Brain microvascular endothelial cell (primary cell): Measurements from ENCODE around the gene ASCL5.

Experiments used
- DNase-seq: peaks from one replicate; pipeline ENCODE4 v3.0.0-alpha.2; 2020
- H3K27ac ChIP-seq: fragments of 250-450 bp; sonication (Bioruptor Pico); 2 replicates; pipeline ENCODE4 v1.5.1; 2020; ENCODE audit warnings: mild to moderate bottlenecking, moderate library complexity
- H3K27me3 ChIP-seq: fragments of 250-450 bp; sonication (Bioruptor Pico); replicated peaks from 2 replicates; pipeline ENCODE4 v1.5.1; 2020; ENCODE audit warnings: mild to moderate bottlenecking
- H3K36me3 ChIP-seq: fragments of 250-450 bp; sonication (Bioruptor Pico); replicated peaks from 2 replicates; pipeline ENCODE4 v1.5.1; 2020; ENCODE audit warnings: mild to moderate bottlenecking
- H3K4me3 ChIP-seq: 2 replicates; pipeline ENCODE4 v1.5.1; 2011; ENCODE audit warnings: low read depth, mild to moderate bottlenecking, control low read depth, low read length, moderate library complexity
- in situ Hi-C: cut with HindIII; loops from 2 replicates; pipeline ENCODE4 v1.10.0; 2017; ENCODE audit warnings: low sequenced_read_pairs, low pct_ligation_motif_present
- TF ChIP-seq, protein P1 (sequence below): IDR thresholded peaks from 2 replicates; pipeline ENCODE4 v1.5.1; 2011; ENCODE audit warnings: low read depth, mild to moderate bottlenecking, moderate library complexity, low read length, control low read depth, inconsistent platforms; ENCODE audit errors: missing control alignments

The ASCL5 gene

DNA sequence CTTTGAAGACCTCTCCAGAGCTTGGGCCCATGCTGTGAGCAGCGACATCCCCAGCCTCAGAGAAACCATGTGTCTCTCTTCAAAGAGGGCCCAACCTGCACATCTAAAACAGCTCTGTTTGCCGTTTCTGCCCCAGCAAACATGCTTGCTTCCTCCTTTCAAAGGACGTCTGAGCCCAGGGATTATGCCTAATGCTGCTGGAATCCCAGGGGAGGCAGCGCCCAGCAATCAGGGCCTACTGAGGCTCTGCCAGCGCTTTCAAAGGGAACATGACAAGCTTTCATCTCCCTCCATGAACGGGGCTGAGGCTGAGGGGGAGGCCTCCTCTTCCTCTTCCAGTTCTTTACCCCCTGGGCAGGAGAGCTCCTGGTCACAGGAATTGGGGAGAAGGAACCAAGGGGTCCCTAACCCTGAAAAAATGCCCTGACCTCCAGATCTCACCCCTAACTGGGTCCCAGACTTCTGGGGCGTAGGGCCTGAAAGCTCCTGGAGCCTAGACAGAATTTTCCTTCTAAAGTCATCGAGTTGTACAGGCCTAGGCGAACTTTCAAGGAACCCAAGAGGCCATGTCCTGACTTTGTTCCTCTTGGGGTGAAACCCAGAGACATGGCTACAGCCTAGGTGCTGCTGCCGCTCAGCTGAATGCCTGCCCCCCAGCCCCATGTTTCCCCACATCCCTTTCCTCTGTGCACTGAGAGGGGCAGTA lies 13.4 kb upstream of the ASCL5 start:
- no peak overlapping the region for H3K27ac ChIP-seq
- TF ChIP-seq, protein P1, sequence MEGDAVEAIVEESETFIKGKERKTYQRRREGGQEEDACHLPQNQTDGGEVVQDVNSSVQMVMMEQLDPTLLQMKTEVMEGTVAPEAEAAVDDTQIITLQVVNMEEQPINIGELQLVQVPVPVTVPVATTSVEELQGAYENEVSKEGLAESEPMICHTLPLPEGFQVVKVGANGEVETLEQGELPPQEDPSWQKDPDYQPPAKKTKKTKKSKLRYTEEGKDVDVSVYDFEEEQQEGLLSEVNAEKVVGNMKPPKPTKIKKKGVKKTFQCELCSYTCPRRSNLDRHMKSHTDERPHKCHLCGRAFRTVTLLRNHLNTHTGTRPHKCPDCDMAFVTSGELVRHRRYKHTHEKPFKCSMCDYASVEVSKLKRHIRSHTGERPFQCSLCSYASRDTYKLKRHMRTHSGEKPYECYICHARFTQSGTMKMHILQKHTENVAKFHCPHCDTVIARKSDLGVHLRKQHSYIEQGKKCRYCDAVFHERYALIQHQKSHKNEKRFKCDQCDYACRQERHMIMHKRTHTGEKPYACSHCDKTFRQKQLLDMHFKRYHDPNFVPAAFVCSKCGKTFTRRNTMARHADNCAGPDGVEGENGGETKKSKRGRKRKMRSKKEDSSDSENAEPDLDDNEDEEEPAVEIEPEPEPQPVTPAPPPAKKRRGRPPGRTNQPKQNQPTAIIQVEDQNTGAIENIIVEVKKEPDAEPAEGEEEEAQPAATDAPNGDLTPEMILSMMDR = no peak
- no peaks in the 10 kb centered on the region for H3K27me3 ChIP-seq
- in situ Hi-C loops = no loop called here
- peaks cover 38% of the 10 kb centered on the region for H3K36me3 ChIP-seq
- no peak for DNase-seq
- no peak overlapping the region for H3K4me3 ChIP-seq

GRCh38 chr1:201139756-201140155 lies 12.8 kb upstream of the ASCL5 start:
- in situ Hi-C loops = no loop called here
- Histone ChIP-seq H3K4me3 (no peak overlapping the region), H3K27ac (no peak overlapping the region), H3K27me3 (no peaks in the 10 kb centered on the region), H3K36me3 (peaks cover 36% of the 10 kb centered on the region)
- TF ChIP-seq, protein P1 = no peak
- DNase-seq = no peak

DNA sequence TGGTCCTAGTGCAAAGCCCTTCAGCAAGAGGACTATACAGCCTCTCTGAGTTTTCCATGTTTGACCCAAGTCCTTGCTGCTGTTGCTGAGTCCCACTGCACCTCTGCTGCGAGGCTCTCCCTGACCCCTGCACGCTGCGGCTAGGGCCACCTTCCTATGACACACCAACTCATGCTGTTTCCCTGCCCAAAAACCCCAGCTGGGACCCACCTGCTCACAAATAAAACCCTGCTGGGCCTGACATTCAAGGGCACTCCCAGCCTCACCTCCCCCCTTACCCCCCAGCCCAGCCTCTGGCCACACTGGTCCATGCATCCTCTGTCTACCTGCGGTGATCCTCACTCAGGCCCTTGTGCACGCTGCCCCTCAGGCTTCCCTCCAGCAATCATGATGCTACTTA lies 12.3 kb upstream of the ASCL5 start:
- DNase-seq = no peak
- in situ Hi-C loops = no loop called here
- Histone ChIP-seq H3K4me3 (no peak overlapping the region), H3K36me3 (peaks cover 36% of the 10 kb centered on the region), H3K27me3 (no peaks in the 10 kb centered on the region), H3K27ac (no peak overlapping the region)
- TF ChIP-seq, protein P1 = no peak

DNA sequence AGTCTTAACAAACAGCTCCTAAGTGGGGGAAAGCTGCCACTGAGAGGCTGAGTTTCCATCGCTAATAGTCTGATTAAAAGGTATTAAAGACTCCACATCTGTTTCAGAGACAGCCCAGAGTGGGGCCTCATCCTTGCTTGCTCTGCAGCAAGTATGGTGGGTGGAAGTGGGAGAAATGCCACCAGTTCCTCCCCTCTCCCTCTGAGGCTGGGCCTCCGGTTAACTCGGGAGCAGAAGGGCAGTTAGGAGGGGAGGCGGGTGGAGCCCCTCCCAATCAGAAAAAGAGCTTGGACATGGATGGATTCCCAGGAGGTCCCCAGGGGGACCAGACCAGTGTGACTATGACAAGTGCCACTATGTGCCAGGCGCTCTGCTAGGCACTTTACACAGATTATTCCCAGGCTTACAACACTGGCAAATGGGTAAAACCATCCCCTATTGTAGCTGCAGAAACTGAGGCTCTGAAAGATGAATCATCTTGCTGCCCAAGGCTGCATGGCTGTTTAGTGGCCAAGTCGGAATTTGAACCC lies 11.4 kb upstream of the ASCL5 start:
- peaks cover 30% of the 10 kb centered on the region for H3K36me3 ChIP-seq
- no peak overlapping the region for H3K4me3 ChIP-seq
- H3K27ac ChIP-seq = no peak overlapping the region
- TF ChIP-seq, protein P1 = no peak
- no peaks in the 10 kb centered on the region for H3K27me3 ChIP-seq
- in situ Hi-C loops = no loop called here
- no peak for DNase-seq

GRCh38 chr1:201137579-201138310 lies 10.8 kb upstream of the ASCL5 start:
- H3K27ac ChIP-seq = peak overlapping the region; percentile 40
- peak; percentile 84 for DNase-seq
- TF ChIP-seq, protein P1 = no peak
- no peaks in the 10 kb centered on the region for H3K27me3 ChIP-seq
- H3K36me3 ChIP-seq = peaks cover 27% of the 10 kb centered on the region
- in situ Hi-C loops = no loop called here
- no peak overlapping the region for H3K4me3 ChIP-seq
